DND-41 (cell line): Measurements from ENCODE around the gene DMRT1.

Experiments
- ATAC-seq: fragments of 200-7000 bp; cut with Tn5 transposase; 3 replicates; pipeline ENCODE4 v1.9.1; 2021; ENCODE audit warnings: low read depth; ENCODE audit not compliant: insufficient read depth
- DNase-seq: peaks from one replicate; pipeline ENCODE4 v3.0.0-alpha.2; 2020
- H2AFZ ChIP-seq: 2 replicates; pipeline ENCODE4 v1.6.0; 2012; ENCODE audit warnings: low read depth, low read length
- H3K27ac ChIP-seq: 2 replicates; pipeline ENCODE4 v1.5.1; 2012; ENCODE audit warnings: low read length, inconsistent platforms
- H3K27me3 ChIP-seq: fragments of 200-600 bp; sonication (generic); 2 replicates; pipeline ENCODE4 v1.6.0; 2012; ENCODE audit warnings: low read length, mild to moderate bottlenecking, inconsistent platforms; ENCODE audit not compliant: insufficient read depth, poor library complexity
- H3K36me3 ChIP-seq: 2 replicates; pipeline ENCODE4 v1.5.1; 2012; ENCODE audit warnings: low read length, inconsistent platforms; ENCODE audit not compliant: insufficient read depth
- H3K4me1 ChIP-seq: 2 replicates; pipeline ENCODE4 v1.5.1; 2012; ENCODE audit warnings: mild to moderate bottlenecking, low read length; ENCODE audit not compliant: insufficient read depth
- H3K4me2 ChIP-seq: 2 replicates; pipeline ENCODE4 v1.6.0; 2012; ENCODE audit warnings: mild to moderate bottlenecking, moderate library complexity, low read length, inconsistent platforms; ENCODE audit not compliant: insufficient read depth
- H3K4me3 ChIP-seq, 2 experiments: fragments of 200-600 bp in 1 of 2; shearing (Covaris generic) in 1 of 2; 2 replicates each; pipeline ENCODE4 v1.5.1; 2012 to 2016; ENCODE audit warnings: inconsistent platforms in 2 of 2, low read length in 2 of 2, mild to moderate bottlenecking in 2 of 2, low read depth in 1 of 2, moderate library complexity in 1 of 2
- H3K79me2 ChIP-seq: 2 replicates; pipeline ENCODE4 v1.6.0; 2012; ENCODE audit warnings: low read length, inconsistent platforms; ENCODE audit not compliant: insufficient read depth
- H3K9ac ChIP-seq: 2 replicates; pipeline ENCODE4 v1.6.0; 2012; ENCODE audit warnings: low read depth, mild to moderate bottlenecking, inconsistent platforms, low read length, moderate library complexity
- H3K9me3 ChIP-seq: 2 replicates; pipeline ENCODE4 v1.5.1; 2012; ENCODE audit warnings: low read length, moderate library complexity, mild to moderate bottlenecking, inconsistent platforms; ENCODE audit not compliant: insufficient read depth, severe bottlenecking
- H4K20me1 ChIP-seq: 2 replicates; pipeline ENCODE4 v1.6.0; 2012; ENCODE audit warnings: low read length; ENCODE audit not compliant: insufficient read depth
- CTCF ChIP-seq: IDR thresholded peaks from 2 replicates; pipeline ENCODE4 v1.5.1; 2012; ENCODE audit warnings: borderline replicate concordance, low read length, moderate library complexity, mild to moderate bottlenecking; ENCODE audit not compliant: poor library complexity, severe bottlenecking; ENCODE audit errors: extremely low read depth
- EZH2 ChIP-seq: IDR thresholded peaks from 3 replicates; pipeline ENCODE4 v1.6.1; 2012; ENCODE audit warnings: borderline replicate concordance, low read depth, mild to moderate bottlenecking, moderate library complexity, low read length, inconsistent platforms; ENCODE audit not compliant: severe bottlenecking

The DMRT1 gene

GRCh38 chr9:966870-967269 is 125.4 kb downstream of the DMRT1 start:
- no peak overlapping the region for H3K4me2 ChIP-seq
- TF ChIP-seq CTCF = no peak
- TF ChIP-seq EZH2 = no peak
- H2AFZ ChIP-seq = no peak overlapping the region
- H3K9ac ChIP-seq = no peak overlapping the region
- H3K27ac ChIP-seq = no peak overlapping the region
- no peaks in the 10 kb centered on the region for H3K4me1 ChIP-seq
- H4K20me1 ChIP-seq = no peaks in the 10 kb centered on the region
- no peaks in the 10 kb centered on the region for H3K79me2 ChIP-seq
- H3K36me3 ChIP-seq = no peaks in the 10 kb centered on the region
- no peak overlapping the region for H3K4me3 ChIP-seq
- DNase-seq = no peak
- peaks cover 22% of the 10 kb centered on the region for H3K27me3 ChIP-seq
- H3K9me3 ChIP-seq = no peaks in the 10 kb centered on the region
- no peak for ATAC-seq

GRCh38 chr9:967436-967835 is 125.9 kb downstream of the DMRT1 start:
- Histone ChIP-seq H3K27me3 (peaks cover 18% of the 10 kb centered on the region), H3K27ac (no peak overlapping the region), H2AFZ (no peak overlapping the region), H3K9me3 (no peaks in the 10 kb centered on the region), H3K4me2 (no peak overlapping the region), H3K9ac (no peak overlapping the region), H3K4me3 (no peak overlapping the region), H3K79me2 (no peaks in the 10 kb centered on the region), H3K36me3 (no peaks in the 10 kb centered on the region), H4K20me1 (no peaks in the 10 kb centered on the region), H3K4me1 (no peaks in the 10 kb centered on the region)
- ATAC-seq (no peak), DNase-seq (no peak)
- TF ChIP-seq CTCF = no peak
- no peak for TF ChIP-seq EZH2

GRCh38 chr9:967903-968641 is 126.6 kb downstream of the DMRT1 start:
- ATAC-seq = no peak
- no peak overlapping the region for H3K27ac ChIP-seq
- no peak overlapping the region for H2AFZ ChIP-seq
- no peak for DNase-seq
- H3K79me2 ChIP-seq = no peaks in the 10 kb centered on the region
- H4K20me1 ChIP-seq = no peaks in the 10 kb centered on the region
- TF ChIP-seq EZH2 (no peak), CTCF (no peak)
- no peaks in the 10 kb centered on the region for H3K9me3 ChIP-seq
- H3K27me3 ChIP-seq = peaks cover 18% of the 10 kb centered on the region
- no peak overlapping the region for H3K9ac ChIP-seq
- H3K36me3 ChIP-seq = no peaks in the 10 kb centered on the region
- no peak overlapping the region for H3K4me3 ChIP-seq
- no peaks in the 10 kb centered on the region for H3K4me1 ChIP-seq
- H3K4me2 ChIP-seq = no peak overlapping the region
